ENCODE measurements around the gene SEMA5A.

- TF ChIP-seq CTCF (IDR thresholded peaks at IDR 0.05) (no peak), POLR2A (IDR thresholded peaks at IDR 0.05) (no peak)
Observed at GRCh38 chr5:9091896-9092662, 453.8 kb downstream of the SEMA5A start.
